IMR-90 (cell line): Measurements from ENCODE around the gene FOXB1. TPM values are rescaled to one million over a fixed set of nuclear protein-coding genes. Genes with fewer than 3 reads are reported as not detected.

Source experiments
- ATAC-seq: fragments of 200-7000 bp; cut with Tn5 transposase; 2 replicates; pipeline ENCODE4 v1.9.1; 2020; ENCODE audit warnings: low read depth, mild to moderate bottlenecking, moderate library complexity
- BruUV-seq: library from RNA; stranded (reverse); fragments of 400-500 nt; replicated peaks from 2 replicates; lab custom pipeline; 2021; lab: Mats Ljungman, UMichigan
- CTCF ChIA-PET: fragments of 300-600 bp; formaldehyde crosslinking; extraction: SDS; loops from one replicate; lab custom pipeline; 2021; ENCODE audit warnings: antibody characterized with exemption; lab: Yijun Ruan, JAX
- POLR2A ChIA-PET: fragments of 300-600 bp; sonication (Branson Sonifier 250); formaldehyde crosslinking; loops from one replicate; lab custom pipeline; 2022; ENCODE audit warnings: antibody characterized with exemption; ENCODE audit not compliant: unreplicated experiment; lab: Charles Lee
- DNase-seq: peaks from one replicate; pipeline ENCODE4 v3.0.0; 2013
- H2AFZ ChIP-seq: replicated peaks from 2 replicates; pipeline ENCODE3; 2013; ENCODE audit warnings: low read length, mild to moderate bottlenecking; ENCODE audit not compliant: poor library complexity
- H2AK5ac ChIP-seq: 2 replicates; pipeline ENCODE4 v1.6.1; 2013; ENCODE audit warnings: low read depth, low read length, inconsistent platforms
- H2AK9ac ChIP-seq: replicated peaks from 2 replicates; pipeline ENCODE3; 2013; ENCODE audit warnings: mild to moderate bottlenecking, low read depth, low read length, moderate library complexity; ENCODE audit not compliant: poor library complexity
- H2BK120ac ChIP-seq: 2 replicates; pipeline ENCODE4 v1.6.1; 2013; ENCODE audit warnings: low read depth, low read length, inconsistent platforms
- H2BK15ac ChIP-seq: 3 replicates; pipeline ENCODE4 v1.6.1; 2013; ENCODE audit warnings: low read depth, low read length, inconsistent platforms
- H2BK20ac ChIP-seq: 2 replicates; pipeline ENCODE4 v1.6.1; 2013; ENCODE audit warnings: low read depth, mild to moderate bottlenecking, inconsistent platforms, low read length, moderate library complexity
- H2BK5ac ChIP-seq: 2 replicates; pipeline ENCODE4 v1.6.1; 2013; ENCODE audit warnings: mild to moderate bottlenecking, low read depth, low read length, inconsistent platforms; ENCODE audit not compliant: poor library complexity, severe bottlenecking
- H3K14ac ChIP-seq: replicated peaks from 2 replicates; pipeline ENCODE4 v1.6.1; 2013; ENCODE audit warnings: low read depth, low read length, inconsistent platforms
- H3K18ac ChIP-seq: 2 replicates; pipeline ENCODE4 v1.6.1; 2013; ENCODE audit warnings: low read depth, low read length, control low read depth
- H3K23ac ChIP-seq: 2 replicates; pipeline ENCODE4 v1.6.1; 2013; ENCODE audit warnings: low read depth, low read length, inconsistent platforms
- H3K27ac ChIP-seq: 2 replicates; pipeline ENCODE4 v1.5.1; 2013; ENCODE audit warnings: mild to moderate bottlenecking, control low read depth, low read length; ENCODE audit not compliant: insufficient read depth
- H3K27me3 ChIP-seq: 2 replicates; pipeline ENCODE4 v1.6.1; 2013; ENCODE audit warnings: low read length; ENCODE audit not compliant: control insufficient read depth, insufficient read depth
- H3K36me3 ChIP-seq: 2 replicates; pipeline ENCODE4 v1.6.1; 2013; ENCODE audit warnings: low read length, mixed read lengths; ENCODE audit not compliant: control insufficient read depth, insufficient read depth
- H3K4ac ChIP-seq: 2 replicates; pipeline ENCODE4 v1.6.1; 2013; ENCODE audit warnings: low read depth, low read length, inconsistent platforms
- H3K4me1 ChIP-seq: 2 replicates; pipeline ENCODE4 v1.6.1; 2013; ENCODE audit warnings: low read length, mixed read lengths; ENCODE audit not compliant: control insufficient read depth, insufficient read depth
- H3K4me2 ChIP-seq: 2 replicates; pipeline ENCODE4 v1.6.1; 2013; ENCODE audit warnings: low read depth, mild to moderate bottlenecking, control low read depth, low read length, moderate library complexity
- H3K4me3 ChIP-seq: 2 replicates; pipeline ENCODE4 v1.5.1; 2013; ENCODE audit warnings: low read depth, mild to moderate bottlenecking, control low read depth, low read length, moderate library complexity; ENCODE audit not compliant: insufficient read depth
- H3K56ac ChIP-seq: 2 replicates; pipeline ENCODE4 v1.6.1; 2013; ENCODE audit warnings: low read length, inconsistent platforms; ENCODE audit not compliant: insufficient read depth; ENCODE audit errors: extremely low read depth
- H3K79me1 ChIP-seq, 2 experiments: 2 replicates each; pipeline ENCODE4 v1.6.1; 2013; ENCODE audit warnings: low read length in 2 of 2, inconsistent platforms in 1 of 2, low read depth in 1 of 2
- H3K9ac ChIP-seq: 2 replicates; pipeline ENCODE4 v1.6.1; 2013; ENCODE audit warnings: low read depth, low read length, control low read depth
- H3K9me1 ChIP-seq: 2 replicates; pipeline ENCODE4 v1.6.1; 2013; ENCODE audit warnings: low read length, inconsistent platforms; ENCODE audit not compliant: insufficient read depth
- H3K9me3 ChIP-seq: 2 replicates; pipeline ENCODE4 v1.6.1; 2013; ENCODE audit warnings: low read length; ENCODE audit not compliant: control insufficient read depth, insufficient read depth
- H4K20me1 ChIP-seq: 2 replicates; pipeline ENCODE4 v1.6.1; 2013; ENCODE audit warnings: low read length, inconsistent platforms; ENCODE audit not compliant: insufficient read depth
- H4K5ac ChIP-seq: 2 replicates; pipeline ENCODE4 v1.6.1; 2013; ENCODE audit warnings: mild to moderate bottlenecking, low read depth, low read length, control low read depth
- H4K8ac ChIP-seq, 2 experiments: 2 replicates each; pipeline ENCODE4 v1.6.1; 2013; ENCODE audit warnings: low read depth in 2 of 2, low read length in 2 of 2, control low read depth in 1 of 2, inconsistent platforms in 1 of 2
- H4K91ac ChIP-seq: 2 replicates; pipeline ENCODE4 v1.6.1; 2013; ENCODE audit warnings: low read depth, low read length, inconsistent platforms; ENCODE audit not compliant: insufficient read depth
- MAFK ChIP-seq: IDR thresholded peaks from 2 replicates; pipeline ENCODE4 v1.6.1; 2012; ENCODE audit warnings: low read depth, low read length, improper control_type of control experiment
- NFE2L2 ChIP-seq: fragments of 150-350 bp; IDR thresholded peaks from 2 replicates; pipeline ENCODE4 v1.6.1; 2016; ENCODE audit warnings: low read depth, mild to moderate bottlenecking, low read length
- RFX5 ChIP-seq: IDR thresholded peaks from 2 replicates; pipeline ENCODE4 v1.8.0; 2012; ENCODE audit warnings: low read depth, mild to moderate bottlenecking, low read length, moderate library complexity
- SMC3 ChIP-seq: fragments of 150-350 bp; IDR thresholded peaks from 2 replicates; pipeline ENCODE4 v1.6.1; 2016; ENCODE audit warnings: low read depth, mild to moderate bottlenecking, antibody characterized with exemption, low read length, moderate library complexity
- WGBS, 2 experiments: methylation state at CpG; one replicate each; pipeline versions ENCODE4 v1.1.5 to v1.1.7; 2013; ENCODE audit warnings: missing lambda C conversion rate in 2 of 2; ENCODE audit not compliant: insufficient read length in 1 of 2; ENCODE audit errors: extremely low coverage in 2 of 2; 5-methylcytosine and 5-hydroxymethylcytosine counted together
- dilution Hi-C: fragments of 300-500 bp; cut with HindIII; formaldehyde crosslinking; loops from one replicate; pipeline ENCODE4 v1.14.3; 2018; ENCODE audit warnings: low sequenced_read_pairs; ENCODE audit not compliant: unreplicated experiment
- in situ Hi-C: fragments of 300-500 bp; cut with MboI; formaldehyde crosslinking; loops from 3 replicates; pipeline ENCODE4 v1.14.3; 2019; ENCODE audit warnings: low sequenced_read_pairs, inconsistent platforms, mixed read lengths
- intact Hi-C: fragments of 100-400 bp; cut with micrococcal nuclease; formaldehyde crosslinking; loops from 2 replicates; pipeline ENCODE4 v1.10.0; 2022
- polyA plus RNA-seq, 3 experiments: library from polyadenylated mRNA; depleted of rRNA; stranded (reverse); fragments of >200 nt; gene quantifications; 2 replicates each; pipeline ENCODE4 v1.2.3, GENCODE V29; 2012; ENCODE audit warnings: low replicate concordance in 1 of 3
- total RNA-seq: library from RNA; depleted of rRNA; stranded (reverse); fragments of >200 nt; gene quantifications from 2 replicates; pipeline ENCODE4 v1.2.3, GENCODE V29; 2012

The FOXB1 gene
- total and polyA plus RNA-seq, 2 of the 4 experiments (the other 2 are of a cell fraction) = not detected

DNA sequence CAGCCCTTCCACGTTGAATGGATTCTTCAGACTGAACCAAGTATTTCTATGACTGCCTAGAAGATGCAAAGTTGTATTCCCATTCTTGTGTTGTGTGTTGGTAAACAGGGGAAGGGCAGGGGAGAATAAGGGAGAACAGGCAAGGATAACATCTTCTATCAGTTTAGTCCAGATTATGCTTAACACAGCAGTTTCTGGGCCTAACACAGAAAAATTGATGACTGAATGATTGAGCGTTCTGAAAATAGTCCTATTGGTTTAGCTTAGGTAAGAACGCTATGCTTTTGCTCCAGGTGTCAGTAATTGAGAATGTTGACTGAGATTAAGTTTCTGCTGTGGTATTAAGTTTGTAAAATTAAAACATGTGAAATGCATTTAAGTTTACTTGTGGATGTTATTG is 8.6 kb downstream of the FOXB1 start:
- H3K18ac ChIP-seq = no peak overlapping the region
- no peak overlapping the region for H4K5ac ChIP-seq
- no CpG with 5 or more reads among the region's 3 CpGs for WGBS, 2 experiments
- ChIA-PET CTCF (no interaction called here), POLR2A (no interaction called here)
- in situ Hi-C loops = no loop called here
- no peak overlapping the region for H2BK15ac ChIP-seq
- H3K9me3 ChIP-seq = no peaks in the 10 kb centered on the region; the same call in 1 of the 2 replicates
- no peak overlapping the region for H3K56ac ChIP-seq
- H2AK9ac ChIP-seq = no peak overlapping the region
- intact Hi-C loops = no loop called here
- H3K4me3 ChIP-seq = no peak overlapping the region
- H4K20me1 ChIP-seq = no peaks in the 10 kb centered on the region
- H2BK5ac ChIP-seq = no peak overlapping the region
- no peaks in the 10 kb centered on the region for H3K36me3 ChIP-seq
- no TSS peak for BruUV-seq
- H3K4ac ChIP-seq = no peak overlapping the region
- ATAC-seq (no peak), DNase-seq (no peak)
- no peak overlapping the region for H3K4me2 ChIP-seq
- H2BK20ac ChIP-seq = no peak overlapping the region
- H4K91ac ChIP-seq = no peak overlapping the region
- TF ChIP-seq MAFK (peak; percentile 75), SMC3 (no peak), RFX5 (no peak), NFE2L2 (no peak)
- no peaks in the 10 kb centered on the region for H3K79me1 ChIP-seq
- H2AK5ac ChIP-seq = no peak overlapping the region
- H3K9ac ChIP-seq = no peak overlapping the region
- dilution Hi-C loops = no loop called here
- H2AFZ ChIP-seq = no peak overlapping the region
- no peak overlapping the region for H3K27ac ChIP-seq
- no peak overlapping the region for H3K14ac ChIP-seq
- no peaks in the 10 kb centered on the region for H3K9me1 ChIP-seq
- H3K4me1 ChIP-seq = no peaks in the 10 kb centered on the region
- H3K27me3 ChIP-seq = peaks cover 26% of the 10 kb centered on the region
- H3K23ac ChIP-seq = no peak overlapping the region
- no peak overlapping the region for H4K8ac ChIP-seq
- no peak overlapping the region for H2BK120ac ChIP-seq
